GM18909 (cell line): ENCODE data around the gene WDR59.

Experiments
- ATAC-seq: cut with Tn5 transposase; IDR thresholded peaks from one replicate; pipeline ENCODE4 v1.9.1; 2021; ENCODE audit warnings: mild to moderate bottlenecking; ENCODE audit not compliant: unreplicated experiment, poor library complexity

The WDR59 gene

DNA sequence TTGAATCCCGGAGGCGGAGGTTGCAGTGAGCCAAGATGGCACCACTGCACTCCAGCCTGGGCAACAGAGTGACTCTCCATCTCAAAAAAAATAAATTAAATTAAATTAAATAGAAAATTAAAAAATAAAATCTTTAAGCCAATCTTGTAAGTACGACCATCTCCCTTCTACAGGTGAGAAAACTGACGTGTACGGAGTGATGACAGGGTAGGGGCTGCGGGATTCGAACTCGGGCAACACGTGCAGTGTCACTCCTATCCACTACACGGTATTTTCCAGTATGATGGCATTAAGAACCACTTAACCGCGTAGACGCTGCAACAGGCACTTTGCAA, 762 bp downstream of the WDR59 start:
- ATAC-seq, result no peak

- no peak for ATAC-seq
Observed at GRCh38 chr16:74982256-74982655, 2.7 kb downstream of the WDR59 start.

GRCh38 chr16:74975591-74975990, 9.3 kb downstream of the WDR59 start:
- no peak for ATAC-seq

DNA sequence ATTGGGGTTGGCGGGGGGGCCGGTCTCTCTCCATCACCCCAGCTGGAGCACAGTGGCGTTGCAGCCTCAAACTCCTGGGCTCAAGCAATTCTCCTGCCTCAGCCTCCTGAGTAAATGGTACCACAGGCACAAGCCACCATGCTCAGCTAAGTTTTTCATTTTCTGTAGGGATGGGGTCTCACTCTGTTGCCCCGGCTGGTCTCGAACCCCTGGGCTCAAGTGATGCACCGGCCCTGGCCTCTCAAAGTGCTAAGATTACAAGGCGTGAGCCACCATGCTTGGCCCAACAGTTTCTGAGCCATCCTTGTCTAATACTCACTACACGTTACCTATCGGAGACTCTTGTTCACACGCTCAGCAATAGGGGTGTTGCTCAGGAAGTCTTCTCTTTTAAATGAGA, 11.6 kb downstream of the WDR59 start:
- ATAC-seq, result no peak

DNA sequence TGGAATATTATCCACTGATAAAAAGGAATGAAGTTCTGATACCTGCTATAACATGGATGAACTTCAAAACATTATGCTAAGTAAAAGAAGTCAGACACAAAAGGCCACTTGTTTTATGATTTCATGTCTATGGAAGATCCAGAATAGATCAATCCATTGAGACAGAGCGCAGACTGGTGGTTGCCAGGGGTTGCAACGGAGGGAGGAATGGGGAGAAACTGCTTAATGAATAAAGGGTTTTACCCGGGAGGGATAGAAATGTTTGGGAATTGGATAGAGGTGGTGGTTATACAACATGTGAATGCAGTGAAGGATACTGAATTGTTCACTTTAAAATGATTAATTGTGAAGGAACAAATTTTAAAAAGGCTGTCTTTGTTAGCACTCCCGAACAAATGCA, 30.2 kb downstream of the WDR59 start:
- ATAC-seq, result no peak

- no peak for ATAC-seq
Observed at GRCh38 chr16:74951681-74952080, 33.2 kb downstream of the WDR59 start.

DNA sequence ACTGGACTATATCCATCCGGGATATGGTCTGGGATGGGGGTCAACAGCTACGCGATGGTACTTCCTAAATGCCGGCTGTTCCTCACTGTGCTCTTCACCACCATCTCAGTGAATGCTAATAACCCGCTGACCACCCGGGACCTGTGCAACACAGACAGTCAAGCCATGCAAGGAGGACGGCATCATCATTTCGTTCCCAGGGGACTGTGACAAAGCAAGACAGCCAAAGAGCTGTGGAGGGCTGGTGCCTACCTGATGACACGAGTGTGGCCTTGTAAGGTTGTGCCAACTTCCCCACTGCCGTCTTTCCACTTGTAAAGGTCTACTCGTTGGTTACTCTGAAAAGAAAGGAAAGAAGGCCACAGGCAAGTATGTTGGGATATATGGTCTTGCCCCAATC, 33.7 kb downstream of the WDR59 start:
- no peak for ATAC-seq

GRCh38 chr16:74950511-74950910, 34.4 kb downstream of the WDR59 start:
- no peak for ATAC-seq

- ATAC-seq, result no peak
Observed at GRCh38 chr16:74949309-74949708, 35.6 kb downstream of the WDR59 start.

GRCh38 chr16:74944466-74944865, 40.5 kb downstream of the WDR59 start:
- ATAC-seq, result no peak

DNA sequence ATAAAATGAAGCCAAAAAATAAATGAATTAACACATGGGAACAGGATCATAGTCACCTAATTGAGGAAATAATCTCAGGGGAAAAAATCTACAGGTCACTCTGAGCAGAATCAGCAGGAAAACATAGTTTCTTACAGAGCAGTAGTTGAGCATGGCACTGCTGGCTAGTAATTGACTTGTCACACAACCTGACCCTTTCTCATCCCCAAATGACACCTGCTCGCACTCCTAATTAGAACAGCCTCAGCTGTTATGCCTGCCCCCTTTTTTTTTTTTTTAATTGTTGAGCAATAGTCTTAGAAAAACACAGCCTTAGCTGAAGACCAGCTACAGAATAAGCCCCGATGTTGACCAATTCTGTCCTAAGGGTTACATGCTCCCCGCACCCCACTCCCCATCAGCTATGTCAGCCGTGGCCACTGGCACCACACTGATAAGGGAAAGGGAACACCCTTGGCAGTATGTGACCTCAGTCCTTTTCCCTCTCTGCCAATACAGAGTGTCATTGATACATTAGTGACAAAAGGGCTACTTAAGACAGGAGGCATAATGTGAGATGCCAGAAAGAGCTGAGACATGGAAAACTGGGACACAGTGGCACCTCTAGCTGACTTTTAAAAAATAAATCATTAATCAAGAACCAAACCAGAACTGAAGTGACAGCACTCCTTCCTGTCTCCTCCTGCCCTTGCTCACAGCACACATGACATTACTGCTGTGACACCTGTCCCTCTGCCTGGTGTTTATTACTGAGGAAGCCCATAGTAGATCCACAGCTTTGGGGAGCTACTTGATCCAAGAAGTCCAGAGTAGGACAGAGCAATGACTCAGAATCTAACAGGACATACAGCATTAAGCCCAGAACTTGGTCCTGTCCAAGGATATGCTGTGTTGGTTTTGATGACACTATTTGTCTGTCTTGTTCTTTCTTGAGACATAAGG, 41.7 kb downstream of the WDR59 start:
- no peak for ATAC-seq

- no peak for ATAC-seq
Observed at GRCh38 chr16:74942566-74942965, 42.4 kb downstream of the WDR59 start.

DNA sequence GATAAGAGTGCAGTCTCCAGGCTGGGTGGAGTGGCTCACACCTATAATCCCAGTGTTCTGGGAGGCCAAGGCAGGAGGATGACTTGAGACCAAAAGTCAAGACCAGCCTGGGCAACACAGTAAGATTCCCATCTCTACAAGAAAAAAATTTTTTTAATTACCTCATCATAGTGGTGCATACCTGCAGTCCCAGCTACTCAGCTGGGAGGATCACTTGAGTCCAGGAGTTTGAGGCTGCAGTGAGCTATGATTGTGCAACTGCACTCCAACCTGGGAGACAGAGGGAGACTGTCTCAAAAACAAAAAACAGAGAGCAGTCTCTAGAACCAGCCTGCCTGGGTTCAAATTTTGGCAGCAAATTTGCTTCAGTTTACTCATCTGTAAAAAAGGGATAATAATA, 45.2 kb downstream of the WDR59 start:
- no peak for ATAC-seq

GRCh38 chr16:74936902-74937560, 47.9 kb downstream of the WDR59 start:
- peak; percentile 93 for ATAC-seq

DNA sequence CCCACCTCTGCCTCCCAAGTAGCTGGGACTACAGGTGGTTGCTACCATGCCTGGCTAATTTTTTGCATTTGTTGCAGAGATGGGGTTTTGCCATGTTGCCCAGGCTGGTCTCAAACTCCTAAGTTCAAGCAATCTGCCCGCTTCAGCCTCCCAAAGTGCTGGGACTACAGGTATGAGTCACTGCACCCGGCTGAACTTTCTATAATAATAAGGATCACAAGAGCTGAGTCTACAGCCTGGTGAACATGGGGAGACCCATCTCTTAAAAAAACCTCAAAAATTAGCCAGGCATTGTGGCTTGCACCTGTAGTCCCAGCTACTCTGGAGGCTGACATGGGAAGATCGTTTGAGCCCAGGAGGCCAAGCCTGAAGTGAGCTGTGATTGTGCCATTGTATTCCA, 53.5 kb downstream of the WDR59 start:
- no peak for ATAC-seq

DNA sequence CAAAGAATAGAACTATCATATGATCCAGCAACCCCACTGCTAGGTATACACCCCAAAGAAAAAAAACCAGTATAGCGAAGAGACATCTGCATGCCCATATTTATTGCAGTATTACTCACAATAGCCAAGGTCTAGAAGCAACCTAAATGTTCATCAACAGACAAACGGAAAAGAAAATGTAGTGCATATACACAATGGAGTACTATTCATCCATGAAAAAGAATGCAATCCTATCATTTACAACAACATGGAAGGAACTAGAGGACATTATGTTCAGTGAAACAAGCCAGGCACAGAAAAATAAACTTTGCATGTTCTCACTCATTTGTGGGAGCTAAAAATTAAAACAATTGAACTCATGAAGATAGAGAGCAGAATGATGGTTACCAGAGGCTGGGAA, 55.3 kb downstream of the WDR59 start:
- ATAC-seq, result no peak

DNA sequence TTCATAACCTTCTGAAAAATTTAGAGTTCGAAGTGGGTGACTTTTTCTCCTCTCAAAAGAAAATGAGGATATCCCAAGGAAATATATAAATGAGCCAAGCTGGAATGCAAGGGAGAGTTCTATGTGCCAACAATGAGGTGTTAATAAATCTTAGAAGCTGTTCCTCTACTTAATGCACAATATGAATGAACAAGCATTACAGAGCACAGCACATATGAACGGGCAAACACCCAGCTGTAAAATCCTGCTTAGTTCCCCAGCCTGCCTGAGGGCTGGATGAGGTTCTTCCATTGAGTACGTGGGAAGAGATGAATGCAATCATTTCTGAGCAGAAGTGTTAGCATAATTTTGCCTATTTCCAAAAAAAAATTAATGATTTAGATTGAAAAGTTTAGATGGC, 58.1 kb downstream of the WDR59 start:
- ATAC-seq, result no peak

GRCh38 chr16:74923766-74924460, 61.0 kb downstream of the WDR59 start:
- no peak for ATAC-seq

DNA sequence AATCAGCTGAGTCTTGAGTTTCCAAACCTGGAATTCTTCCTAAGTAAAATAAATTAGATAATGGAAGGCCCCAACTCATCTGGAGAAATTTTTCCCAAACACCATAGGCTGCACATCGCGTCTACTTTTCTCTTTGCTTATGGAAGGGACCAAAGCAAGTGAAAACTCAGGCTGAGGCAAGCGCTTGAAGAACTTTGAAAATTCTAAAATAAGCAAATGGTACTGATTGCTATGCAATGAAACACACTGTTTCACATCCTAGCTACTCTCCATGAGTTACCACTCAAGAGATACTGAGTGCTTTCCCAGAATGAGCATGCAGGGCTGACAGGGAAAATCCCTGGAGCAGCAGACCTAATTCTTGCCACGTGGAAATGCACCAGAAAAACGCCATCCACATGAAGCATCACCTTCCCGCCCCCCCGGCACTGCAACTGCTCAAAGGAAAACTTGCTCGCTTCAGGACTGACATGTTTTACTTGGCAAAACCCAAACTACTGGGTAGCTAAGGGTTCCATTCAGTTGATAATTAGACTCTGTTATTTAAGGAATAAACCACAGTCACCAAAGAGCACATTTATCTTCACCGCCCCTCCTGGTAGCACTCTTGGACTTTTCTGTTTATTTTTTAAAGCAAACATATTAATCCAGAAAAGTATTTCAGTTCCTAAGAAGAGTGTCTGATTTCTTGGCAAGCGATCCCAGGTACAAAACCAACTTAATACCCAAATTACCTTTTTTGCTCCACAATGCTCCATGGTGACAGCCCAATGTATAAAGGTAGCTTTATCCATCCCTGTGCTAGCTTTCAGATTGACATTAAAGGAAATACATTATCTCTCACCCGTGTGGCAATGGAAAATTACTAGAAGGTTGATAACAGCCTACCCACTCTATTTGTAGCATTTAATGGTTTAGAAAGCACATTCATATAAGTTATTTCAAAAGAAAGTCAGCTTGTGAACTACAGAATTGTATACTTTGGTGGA, 62.5 kb downstream of the WDR59 start:
- no peak for ATAC-seq

GRCh38 chr16:74921051-74921450, 63.9 kb downstream of the WDR59 start:
- no peak for ATAC-seq
